ENCODE results near the gene TNNT1. TPM values are rescaled to one million over a fixed set of nuclear protein-coding genes. Genes with fewer than 3 reads are reported as not detected.

TNNT1 gene
- polyA plus RNA-seq, 4 donors = 0.18 to 20.1 (median 5.3) TPM

GRCh38 chr19:55136399-55137102 is 12.5 kb downstream of the TNNT1 start:
- WGBS, 3 donors = 29 to 69% (median 41%) methylated on average over 17 of the region's 17 CpGs
- H3K9me3 ChIP-seq (ENCODE audit: control insufficient read depth in 2 of 2, insufficient read depth in 1 of 2, low read depth in 1 of 2, low read length in 1 of 2) = no peaks in the 10 kb centered on the region
- no peak for FAIRE-seq

GRCh38 chr19:55134736-55135135 is 14.3 kb downstream of the TNNT1 start:
- 2 to 8% (median 6%) methylated on average over 2 of the region's 3 CpGs for WGBS, 3 donors
- H3K36me3 ChIP-seq (ENCODE audit: control insufficient read depth in 3 of 3, insufficient read depth in 2 of 3, low read depth in 1 of 3, low read length in 3 of 3) = no peaks in the 10 kb centered on the region
- no peak overlapping the region for H3K4me3 ChIP-seq (ENCODE audit: low read depth in 1 of 3, low read length in 3 of 3)
- DNase-seq = no peak
- peaks cover 0 to 3% (median 0%) of the 10 kb centered on the region in 3 donors for H3K27me3 ChIP-seq (ENCODE audit: control insufficient read depth in 3 of 3, insufficient read depth in 3 of 3, low read length in 3 of 3)
- no peaks in the 10 kb centered on the region for H3K9me3 ChIP-seq (ENCODE audit: control insufficient read depth in 2 of 2, insufficient read depth in 1 of 2, low read depth in 1 of 2, low read length in 1 of 2)
- no peaks in the 10 kb centered on the region for H3K4me1 ChIP-seq (ENCODE audit: control insufficient read depth in 3 of 3, insufficient read depth in 2 of 3, low read depth in 1 of 3, low read length in 2 of 3)
- H3K27ac ChIP-seq (ENCODE audit: low read depth in 1 of 3, low read length in 2 of 3) = no peak overlapping the region
- FAIRE-seq = no peak

More at GRCh38 chr19:55136399-55137102, 12.5 kb downstream of the TNNT1 start:
- no peak for DNase-seq
- Histone ChIP-seq H3K27me3 (ENCODE audit: control insufficient read depth in 3 of 3, insufficient read depth in 3 of 3, low read length in 3 of 3) (peaks cover 0 to 1% (median 0%) of the 10 kb centered on the region in 3 donors), H3K27ac (ENCODE audit: low read depth in 1 of 3, low read length in 2 of 3) (no peak overlapping the region), H3K4me1 (ENCODE audit: control insufficient read depth in 3 of 3, insufficient read depth in 2 of 3, low read depth in 1 of 3, low read length in 2 of 3) (no peaks in the 10 kb centered on the region), H3K36me3 (ENCODE audit: control insufficient read depth in 3 of 3, insufficient read depth in 2 of 3, low read depth in 1 of 3, low read length in 3 of 3) (no peaks in the 10 kb centered on the region), H3K4me3 (ENCODE audit: low read depth in 1 of 3, low read length in 3 of 3) (no peak overlapping the region)

DNA sequence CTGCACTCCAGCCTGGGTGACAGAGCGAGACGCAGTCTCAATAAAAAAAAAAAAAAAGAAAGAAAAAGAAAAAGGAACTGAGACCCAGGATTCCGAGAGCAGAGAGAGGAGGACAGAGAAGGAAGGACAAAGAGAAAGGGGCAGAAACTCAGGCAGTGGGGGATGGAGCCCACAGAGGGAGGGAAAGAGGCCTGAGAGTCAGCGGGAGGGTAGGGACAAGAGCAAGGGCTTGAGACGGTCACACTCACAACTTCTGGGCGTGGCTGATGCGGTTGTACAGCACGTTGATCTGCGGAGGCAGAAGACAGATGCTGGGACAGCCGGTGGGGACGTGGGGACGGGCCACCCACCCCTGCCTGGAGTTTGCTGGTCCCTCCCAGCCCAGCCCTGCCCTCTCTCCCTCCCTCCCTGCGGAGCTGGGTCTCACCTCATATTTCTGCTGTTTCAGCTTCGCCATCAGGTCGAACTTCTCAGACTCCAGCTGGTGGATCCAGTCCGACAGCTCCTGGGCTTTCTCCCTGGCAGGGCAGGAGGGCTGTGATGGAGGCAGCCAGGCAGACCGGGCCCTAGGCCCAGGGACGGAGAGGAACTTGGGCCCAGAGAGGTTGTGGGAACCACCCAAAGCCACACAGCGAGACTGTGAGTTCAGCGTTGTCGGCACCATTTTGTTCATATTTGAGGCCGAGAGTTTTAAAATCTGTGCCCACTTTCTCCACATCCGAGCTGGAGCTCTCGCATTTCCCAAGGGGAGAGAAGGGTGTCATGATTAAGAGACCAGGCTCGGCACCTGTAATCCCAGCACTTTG is 15.2 kb downstream of the TNNT1 start:
- Histone ChIP-seq H3K36me3 (ENCODE audit: control insufficient read depth in 3 of 3, insufficient read depth in 2 of 3, low read depth in 1 of 3, low read length in 3 of 3) (no peaks in the 10 kb centered on the region), H3K4me3 (ENCODE audit: low read depth in 1 of 3, low read length in 3 of 3) (no peak overlapping the region), H3K4me1 (ENCODE audit: control insufficient read depth in 3 of 3, insufficient read depth in 2 of 3, low read depth in 1 of 3, low read length in 2 of 3) (no peaks in the 10 kb centered on the region), H3K27me3 (ENCODE audit: control insufficient read depth in 3 of 3, insufficient read depth in 3 of 3, low read length in 3 of 3) (peaks cover 0 to 3% (median 0%) of the 10 kb centered on the region in 3 donors), H3K9me3 (ENCODE audit: control insufficient read depth in 2 of 2, insufficient read depth in 1 of 2, low read depth in 1 of 2, low read length in 1 of 2) (no peaks in the 10 kb centered on the region), H3K27ac (ENCODE audit: low read depth in 1 of 3, low read length in 2 of 3) (no peak overlapping the region)
- WGBS, 3 donors = 40 to 57% (median 43%) methylated on average over 25 of the region's 25 CpGs
- DNase-seq = no peak
- no peak for FAIRE-seq

GRCh38 chr19:55132453-55133129 is 16.4 kb downstream of the TNNT1 start:
- Histone ChIP-seq H3K9me3 (ENCODE audit: control insufficient read depth in 2 of 2, insufficient read depth in 1 of 2, low read depth in 1 of 2, low read length in 1 of 2) (no peaks in the 10 kb centered on the region), H3K36me3 (ENCODE audit: control insufficient read depth in 3 of 3, insufficient read depth in 2 of 3, low read depth in 1 of 3, low read length in 3 of 3) (no peaks in the 10 kb centered on the region), H3K27me3 (ENCODE audit: control insufficient read depth in 3 of 3, insufficient read depth in 3 of 3, low read length in 3 of 3) (peaks cover 0 to 3% (median 0%) of the 10 kb centered on the region in 3 donors), H3K27ac (ENCODE audit: low read depth in 1 of 3, low read length in 2 of 3) (no peak overlapping the region), H3K4me3 (ENCODE audit: low read depth in 1 of 3, low read length in 3 of 3) (no peak overlapping the region), H3K4me1 (ENCODE audit: control insufficient read depth in 3 of 3, insufficient read depth in 2 of 3, low read depth in 1 of 3, low read length in 2 of 3) (no peaks in the 10 kb centered on the region)
- DNase-seq (no peak), FAIRE-seq (no peak)
- 42 to 47% (median 45%) methylated on average over 14 of the region's 14 CpGs for WGBS, 3 donors

DNA sequence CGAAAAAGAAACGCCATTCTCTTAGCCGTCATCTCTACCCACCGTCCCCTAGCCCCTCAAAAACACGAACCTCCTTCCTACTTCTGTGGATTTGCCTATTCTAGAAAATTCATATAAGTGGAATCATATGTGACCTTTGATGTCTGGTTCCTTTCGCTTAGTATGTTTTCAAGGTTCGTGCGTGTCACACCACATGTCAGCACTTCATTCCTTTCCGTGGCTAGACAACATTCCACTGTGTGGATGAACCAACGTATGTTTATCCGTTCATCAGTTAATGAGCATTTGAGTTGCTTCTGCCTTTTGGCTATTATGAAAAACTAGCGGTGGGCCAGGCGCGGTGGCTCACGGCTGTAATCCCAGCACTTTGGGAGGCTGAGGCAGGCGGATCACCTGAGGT is 17.6 kb downstream of the TNNT1 start:
- FAIRE-seq (no peak), DNase-seq (no peak)
- Histone ChIP-seq H3K4me3 (ENCODE audit: low read depth in 1 of 3, low read length in 3 of 3) (no peak overlapping the region), H3K9me3 (ENCODE audit: control insufficient read depth in 2 of 2, insufficient read depth in 1 of 2, low read depth in 1 of 2, low read length in 1 of 2) (no peaks in the 10 kb centered on the region), H3K36me3 (ENCODE audit: control insufficient read depth in 3 of 3, insufficient read depth in 2 of 3, low read depth in 1 of 3, low read length in 3 of 3) (no peaks in the 10 kb centered on the region), H3K4me1 (ENCODE audit: control insufficient read depth in 3 of 3, insufficient read depth in 2 of 3, low read depth in 1 of 3, low read length in 2 of 3) (no peaks in the 10 kb centered on the region), H3K27ac (ENCODE audit: low read depth in 1 of 3, low read length in 2 of 3) (no peak overlapping the region), H3K27me3 (ENCODE audit: control insufficient read depth in 3 of 3, insufficient read depth in 3 of 3, low read length in 3 of 3) (peaks cover 0 to 3% (median 0%) of the 10 kb centered on the region in 3 donors)
- WGBS, 3 donors = 83 to 87% (median 86%) methylated on average over 16 of the region's 16 CpGs

GRCh38 chr19:55119053-55119452 is 30.0 kb downstream of the TNNT1 start:
- peaks cover 9% of the 10 kb centered on the region in 3 donors for H3K4me1 ChIP-seq (ENCODE audit: control insufficient read depth in 3 of 3, insufficient read depth in 2 of 3, low read depth in 1 of 3, low read length in 2 of 3)

GRCh38 chr19:55118401-55118991 is 30.5 kb downstream of the TNNT1 start:
- FAIRE-seq = no peak
- Histone ChIP-seq H3K4me1 (ENCODE audit: control insufficient read depth in 3 of 3, insufficient read depth in 2 of 3, low read depth in 1 of 3, low read length in 2 of 3) (peaks cover 9 to 15% (median 9%) of the 10 kb centered on the region in 3 donors), H3K9me3 (ENCODE audit: control insufficient read depth in 2 of 2, insufficient read depth in 1 of 2, low read depth in 1 of 2, low read length in 1 of 2) (no peaks in the 10 kb centered on the region), H3K4me3 (ENCODE audit: low read depth in 1 of 3, low read length in 3 of 3) (peak overlapping the region in 2 of 3 donors; percentile 49 to 73), H3K27me3 (ENCODE audit: control insufficient read depth in 3 of 3, insufficient read depth in 3 of 3, low read length in 3 of 3) (peaks cover 0 to 6% (median 2%) of the 10 kb centered on the region in 3 donors), H3K36me3 (ENCODE audit: control insufficient read depth in 3 of 3, insufficient read depth in 2 of 3, low read depth in 1 of 3, low read length in 3 of 3) (peaks cover 0 to 12% (median 0%) of the 10 kb centered on the region in 3 donors), H3K27ac (ENCODE audit: low read depth in 1 of 3, low read length in 2 of 3) (peak overlapping the region; percentile 7 to 74 (median 8))
- DNase-seq = peak; percentile 56 to 75
- 23 to 38% (median 36%) methylated on average over 22 of the region's 22 CpGs for WGBS, 3 donors

More at GRCh38 chr19:55119053-55119452, 30.0 kb downstream of the TNNT1 start:
- WGBS, 3 donors = 74 to 80% (median 78%) methylated on average over 14 of the region's 14 CpGs
- Histone ChIP-seq H3K36me3 (ENCODE audit: control insufficient read depth in 3 of 3, insufficient read depth in 2 of 3, low read depth in 1 of 3, low read length in 3 of 3) (peaks cover 0 to 9% (median 0%) of the 10 kb centered on the region in 3 donors), H3K9me3 (ENCODE audit: control insufficient read depth in 2 of 2, insufficient read depth in 1 of 2, low read depth in 1 of 2, low read length in 1 of 2) (no peaks in the 10 kb centered on the region), H3K4me3 (ENCODE audit: low read depth in 1 of 3, low read length in 3 of 3) (no peak overlapping the region), H3K27ac (ENCODE audit: low read depth in 1 of 3, low read length in 2 of 3) (peak overlapping the region in 1 of 3 donors; percentile 7), H3K27me3 (ENCODE audit: control insufficient read depth in 3 of 3, insufficient read depth in 3 of 3, low read length in 3 of 3) (peaks cover 0 to 9% (median 2%) of the 10 kb centered on the region in 3 donors)
- FAIRE-seq (no peak), DNase-seq (no peak)

Data from small intestine (tissue), 7 donors.